GM12872 (cell line): ENCODE data around the gene EFNB3.

Experiments used
- TF ChIP-seq, protein P1 (sequence below): IDR thresholded peaks from 3 replicates; pipeline ENCODE4 v1.5.1; 2011; ENCODE audit warnings: low read depth, mild to moderate bottlenecking, low read length, moderate library complexity; ENCODE audit not compliant: insufficient read depth

EFNB3 gene, protein sequence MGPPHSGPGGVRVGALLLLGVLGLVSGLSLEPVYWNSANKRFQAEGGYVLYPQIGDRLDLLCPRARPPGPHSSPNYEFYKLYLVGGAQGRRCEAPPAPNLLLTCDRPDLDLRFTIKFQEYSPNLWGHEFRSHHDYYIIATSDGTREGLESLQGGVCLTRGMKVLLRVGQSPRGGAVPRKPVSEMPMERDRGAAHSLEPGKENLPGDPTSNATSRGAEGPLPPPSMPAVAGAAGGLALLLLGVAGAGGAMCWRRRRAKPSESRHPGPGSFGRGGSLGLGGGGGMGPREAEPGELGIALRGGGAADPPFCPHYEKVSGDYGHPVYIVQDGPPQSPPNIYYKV

DNA sequence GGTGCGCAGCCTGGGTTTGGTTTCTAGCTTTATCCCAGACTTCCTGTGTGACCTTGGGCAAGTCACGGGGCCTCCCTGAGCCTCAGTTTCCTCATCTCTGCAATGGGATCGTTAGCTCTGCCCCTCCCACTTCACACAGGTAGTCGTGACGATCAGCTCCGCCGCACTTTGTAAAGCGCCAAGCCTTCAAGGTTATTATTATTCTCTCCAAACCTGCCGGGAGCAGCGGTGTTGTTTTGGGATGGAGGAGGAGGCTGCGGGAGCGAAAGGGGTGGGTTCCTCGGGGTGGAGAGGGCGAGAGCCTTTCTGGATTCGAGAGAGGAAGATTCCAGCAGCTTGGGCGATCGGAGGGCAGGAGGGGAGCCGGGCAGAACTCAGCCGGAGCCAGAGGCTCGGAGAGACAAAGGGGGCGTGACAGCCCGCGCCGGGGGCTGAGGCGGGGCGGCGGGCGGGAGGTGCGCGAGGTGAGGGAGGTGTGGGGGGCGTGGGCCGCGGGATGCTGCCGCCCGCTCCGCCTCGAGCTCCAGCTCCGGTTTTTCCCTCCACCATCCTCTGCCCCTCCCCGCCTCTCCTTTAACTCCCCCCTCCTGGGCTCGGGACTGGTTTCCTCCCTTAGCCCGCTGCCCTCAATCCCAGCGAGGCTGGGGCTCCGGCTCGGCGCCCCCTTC lies at the start of gene EFNB3:
Gene EFNB3, plus strand, starts transcription at position 602 of the 668 bp plus-strand sequence. CDS start 397 bp downstream, outside the sequence.
- TF ChIP-seq, protein P1, sequence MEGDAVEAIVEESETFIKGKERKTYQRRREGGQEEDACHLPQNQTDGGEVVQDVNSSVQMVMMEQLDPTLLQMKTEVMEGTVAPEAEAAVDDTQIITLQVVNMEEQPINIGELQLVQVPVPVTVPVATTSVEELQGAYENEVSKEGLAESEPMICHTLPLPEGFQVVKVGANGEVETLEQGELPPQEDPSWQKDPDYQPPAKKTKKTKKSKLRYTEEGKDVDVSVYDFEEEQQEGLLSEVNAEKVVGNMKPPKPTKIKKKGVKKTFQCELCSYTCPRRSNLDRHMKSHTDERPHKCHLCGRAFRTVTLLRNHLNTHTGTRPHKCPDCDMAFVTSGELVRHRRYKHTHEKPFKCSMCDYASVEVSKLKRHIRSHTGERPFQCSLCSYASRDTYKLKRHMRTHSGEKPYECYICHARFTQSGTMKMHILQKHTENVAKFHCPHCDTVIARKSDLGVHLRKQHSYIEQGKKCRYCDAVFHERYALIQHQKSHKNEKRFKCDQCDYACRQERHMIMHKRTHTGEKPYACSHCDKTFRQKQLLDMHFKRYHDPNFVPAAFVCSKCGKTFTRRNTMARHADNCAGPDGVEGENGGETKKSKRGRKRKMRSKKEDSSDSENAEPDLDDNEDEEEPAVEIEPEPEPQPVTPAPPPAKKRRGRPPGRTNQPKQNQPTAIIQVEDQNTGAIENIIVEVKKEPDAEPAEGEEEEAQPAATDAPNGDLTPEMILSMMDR: no peak

DNA sequence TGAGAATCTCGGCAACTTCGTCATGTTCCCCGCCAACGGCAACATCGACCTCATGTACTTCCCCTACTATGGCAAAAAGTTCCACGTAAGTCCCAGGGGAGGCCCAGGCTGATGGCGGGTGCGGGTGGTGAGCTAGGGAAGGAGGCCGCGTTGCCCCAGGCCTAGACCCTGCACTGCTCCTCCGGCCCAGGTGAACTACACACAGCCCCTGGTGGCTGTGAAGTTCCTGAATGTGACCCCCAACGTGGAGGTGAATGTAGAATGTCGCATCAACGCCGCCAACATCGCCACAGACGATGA lies 49.5 kb upstream of the EFNB3 start:
- TF ChIP-seq, protein P1: no peak

DNA sequence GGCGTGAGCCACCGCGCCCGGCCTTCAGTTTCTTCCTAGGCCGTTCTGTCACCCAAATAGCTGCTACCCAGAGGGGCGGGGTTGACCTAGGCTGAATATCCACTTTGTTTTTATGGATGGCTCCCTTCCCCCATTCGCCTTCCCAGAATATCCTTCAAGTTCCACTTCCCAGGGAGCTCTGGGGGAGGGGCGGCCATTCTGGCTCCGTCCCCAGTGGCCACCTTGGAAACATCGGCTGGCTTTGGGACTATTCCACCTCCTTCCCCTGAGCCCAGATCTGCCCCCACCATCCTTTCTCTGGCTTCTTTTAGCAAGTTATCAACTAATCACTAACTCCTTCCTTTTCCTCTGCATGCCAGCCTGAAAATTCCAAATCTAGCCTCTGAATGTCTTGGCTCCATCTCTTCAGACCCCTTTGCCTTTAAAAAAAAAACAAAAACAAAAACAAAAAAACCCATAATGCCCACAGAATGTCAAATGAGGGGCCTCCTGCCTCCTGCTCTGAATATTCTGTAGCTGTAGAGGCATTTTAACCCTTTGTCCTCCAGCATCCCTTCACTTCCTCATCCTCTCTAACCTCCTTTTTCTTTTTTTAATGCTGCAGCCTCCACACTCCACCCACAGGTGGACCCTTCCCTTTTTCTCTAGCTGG lies 47.9 kb upstream of the EFNB3 start:
- TF ChIP-seq, protein P1: no peak

DNA sequence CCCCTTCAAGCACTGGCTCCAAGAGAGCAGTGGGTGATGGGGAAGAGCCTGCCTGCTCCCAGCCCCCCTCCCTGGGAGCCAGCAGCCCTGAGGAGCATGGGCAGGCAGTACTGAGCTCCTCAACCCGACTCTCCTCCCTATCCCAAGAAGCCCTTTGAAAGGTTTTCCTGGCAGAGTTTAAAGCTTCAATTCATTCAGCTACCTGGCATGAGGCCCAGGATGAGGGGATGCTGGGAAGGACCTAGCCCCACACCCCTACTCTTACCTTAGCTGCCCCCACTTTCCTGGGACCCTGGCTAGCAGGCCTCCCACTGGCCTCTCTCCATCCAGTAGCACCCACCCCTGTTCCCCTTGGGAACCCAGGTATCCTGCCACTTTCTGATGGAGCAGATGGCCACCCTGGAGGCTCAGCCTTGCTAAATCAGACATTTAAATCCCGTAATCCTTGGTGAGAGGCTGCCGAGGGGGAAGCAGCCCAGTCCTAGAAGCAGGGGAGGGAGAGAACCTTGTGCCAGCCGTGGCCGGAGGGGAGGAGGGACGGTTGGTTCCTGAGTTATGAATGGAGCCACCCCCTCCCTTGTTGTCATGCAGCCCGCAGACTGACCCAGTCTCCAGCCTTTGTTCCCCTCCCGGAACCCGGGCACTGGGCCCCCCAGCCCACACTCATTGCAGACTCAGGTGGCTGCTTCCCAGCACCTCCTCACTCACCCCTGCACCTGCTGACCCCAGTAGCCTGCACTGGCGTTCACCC lies 37.2 kb upstream of the EFNB3 start:
- TF ChIP-seq, protein P1: no peak

DNA sequence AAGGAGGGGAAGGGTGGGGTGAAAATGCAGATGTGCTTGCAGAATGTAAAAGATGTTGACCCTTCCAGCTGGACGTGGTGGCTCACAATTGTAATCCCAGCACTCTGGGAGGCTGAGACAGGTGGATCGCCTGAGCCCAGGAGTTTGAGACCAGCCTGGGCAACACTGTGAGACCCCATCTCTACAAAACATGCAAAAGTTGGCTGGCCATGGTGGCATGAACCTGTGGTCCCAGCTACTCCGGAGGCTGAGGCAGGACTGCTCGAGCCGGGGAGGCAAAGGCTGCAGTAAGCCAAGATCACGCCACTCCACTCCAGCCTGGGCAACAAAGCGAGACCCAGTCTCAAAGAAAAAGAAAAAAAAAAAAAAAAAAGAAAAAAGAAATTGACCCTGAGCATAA lies 36.5 kb upstream of the EFNB3 start:
- TF ChIP-seq, protein P1: no peak

DNA sequence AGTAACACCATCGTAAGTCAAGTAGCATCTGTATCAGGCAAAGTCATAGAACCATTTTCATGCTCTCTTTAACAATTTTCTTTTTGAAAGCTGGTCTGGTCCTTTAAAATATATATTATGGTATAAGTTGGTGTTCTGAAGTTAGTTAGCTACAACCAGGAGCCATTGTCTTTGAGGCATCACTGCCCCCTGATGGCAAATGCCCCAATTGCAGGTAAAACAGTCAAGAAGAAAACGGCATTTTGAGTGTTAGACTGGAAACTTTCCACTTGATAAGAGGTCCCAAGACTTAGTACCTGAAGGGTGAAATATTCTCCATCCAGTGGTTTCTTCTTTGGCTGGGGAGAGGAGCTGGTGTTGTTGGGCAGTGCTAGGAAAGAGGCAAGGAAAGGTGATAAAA lies 31.8 kb upstream of the EFNB3 start:
- TF ChIP-seq, protein P1: peak; percentile 59

DNA sequence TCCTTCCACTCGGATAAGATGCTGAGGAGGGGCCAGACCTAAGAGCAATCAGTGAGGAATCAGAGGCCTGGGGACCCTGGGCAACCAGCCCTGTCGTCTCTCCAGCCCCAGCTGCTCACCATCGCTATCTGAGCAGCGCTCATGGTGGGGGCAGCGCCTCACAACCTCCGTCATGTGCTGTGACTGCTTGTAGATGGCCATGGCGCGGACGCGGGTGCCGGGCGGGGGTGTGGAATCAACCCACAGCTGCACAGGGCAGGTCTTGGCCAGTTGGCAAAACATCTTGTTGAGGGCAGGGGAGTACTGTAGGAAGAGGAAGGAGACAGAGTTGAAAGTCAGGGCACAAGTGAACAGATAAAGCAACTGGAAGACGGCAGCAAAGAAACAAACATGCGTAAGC lies 30.1 kb upstream of the EFNB3 start:
- TF ChIP-seq, protein P1: no peak
